H9 (cell line): Measurements from ENCODE around the gene CD3D. TPM values are rescaled to one million over a fixed set of nuclear protein-coding genes. Genes with fewer than 3 reads are reported as not detected.
A peak's percentile ranks its signal among the peaks of the same experiment; 100 is the strongest.

Experiments used
- DNase-seq: peaks from one replicate; pipeline ENCODE4 v3.0.0-alpha.2; 2017
- H2AFZ ChIP-seq: one replicate; pipeline ENCODE4 v1.6.1; 2013; ENCODE audit warnings: mild to moderate bottlenecking, low read length, control low read depth, moderate library complexity
- H2AK5ac ChIP-seq: 2 replicates; pipeline ENCODE4 v1.6.1; 2013; ENCODE audit warnings: low read length, control low read depth, mixed read lengths; ENCODE audit not compliant: insufficient read length
- H2BK120ac ChIP-seq: one replicate; pipeline ENCODE4 v1.6.1; 2013; ENCODE audit warnings: low read depth, mild to moderate bottlenecking, low read length, control low read depth, inconsistent platforms; ENCODE audit not compliant: poor library complexity, severe bottlenecking
- H2BK12ac ChIP-seq: 2 replicates; pipeline ENCODE4 v1.6.1; 2013; ENCODE audit warnings: low read length, control low read depth, mixed read lengths, low read depth; ENCODE audit not compliant: insufficient read length
- H2BK15ac ChIP-seq: 2 replicates; pipeline ENCODE4 v1.6.1; 2013; ENCODE audit warnings: low read depth, low read length, control low read depth
- H2BK20ac ChIP-seq: one replicate; pipeline ENCODE4 v1.6.1; 2013; ENCODE audit warnings: low read depth, mild to moderate bottlenecking, low read length, control low read depth, inconsistent platforms; ENCODE audit not compliant: poor library complexity, severe bottlenecking
- H2BK5ac ChIP-seq: 2 replicates; pipeline ENCODE4 v1.6.1; 2013; ENCODE audit warnings: low read length, control low read depth, mixed read lengths; ENCODE audit not compliant: insufficient read length
- H3K14ac ChIP-seq: 2 replicates; pipeline ENCODE4 v1.6.1; 2013; ENCODE audit warnings: low read length, control low read depth; ENCODE audit not compliant: insufficient read depth
- H3K18ac ChIP-seq: 2 replicates; pipeline ENCODE4 v1.6.1; 2013; ENCODE audit warnings: low read depth, mild to moderate bottlenecking, mixed read lengths, low read length, control low read depth; ENCODE audit not compliant: insufficient read length
- H3K23ac ChIP-seq: 2 replicates; pipeline ENCODE4 v1.6.1; 2013; ENCODE audit warnings: low read length, control low read depth, mixed read lengths, low read depth; ENCODE audit not compliant: insufficient read length
- H3K23me2 ChIP-seq: 2 replicates; pipeline ENCODE4 v1.6.1; 2013; ENCODE audit warnings: low read depth, mild to moderate bottlenecking, mixed read lengths, low read length, control low read depth; ENCODE audit not compliant: insufficient read length, poor library complexity, severe bottlenecking
- H3K27ac ChIP-seq: 2 replicates; pipeline ENCODE4 v1.5.1; 2013; ENCODE audit warnings: low read length, control low read depth, mixed read lengths, low read depth; ENCODE audit not compliant: insufficient read length
- H3K27me3 ChIP-seq: 2 replicates; pipeline ENCODE4 v1.6.1; 2013; ENCODE audit warnings: low read length, control low read depth, inconsistent platforms; ENCODE audit not compliant: insufficient read depth
- H3K4ac ChIP-seq: 2 replicates; pipeline ENCODE4 v1.6.1; 2013; ENCODE audit warnings: low read depth, mild to moderate bottlenecking, control low read depth, inconsistent platforms, low read length, moderate library complexity
- H3K4me1 ChIP-seq: 2 replicates; pipeline ENCODE4 v1.6.1; 2013; ENCODE audit warnings: low read length, control low read depth, inconsistent platforms; ENCODE audit not compliant: insufficient read depth
- H3K4me2 ChIP-seq: 2 replicates; pipeline ENCODE4 v1.6.1; 2013; ENCODE audit warnings: low read length, control low read depth, mixed read lengths; ENCODE audit not compliant: insufficient read length, insufficient read depth
- H3K56ac ChIP-seq: 2 replicates; pipeline ENCODE4 v1.6.1; 2013; ENCODE audit warnings: low read depth, mild to moderate bottlenecking, mixed read lengths, low read length, control low read depth; ENCODE audit not compliant: insufficient read length
- H3K79me1 ChIP-seq: 2 replicates; pipeline ENCODE4 v1.6.1; 2013; ENCODE audit warnings: low read depth, mild to moderate bottlenecking, moderate library complexity, low read length, control low read depth, inconsistent platforms; ENCODE audit not compliant: insufficient read depth, poor library complexity, severe bottlenecking
- H3K79me2 ChIP-seq: 2 replicates; pipeline ENCODE4 v1.6.1; 2013; ENCODE audit warnings: low read length, control low read depth, inconsistent platforms; ENCODE audit not compliant: insufficient read depth
- H3K9ac ChIP-seq: 2 replicates; pipeline ENCODE4 v1.6.1; 2013; ENCODE audit warnings: low read length, control low read depth, mixed read lengths; ENCODE audit not compliant: insufficient read length; ENCODE audit errors: extremely low read depth
- H3K9me3 ChIP-seq: one replicate; pipeline ENCODE4 v1.6.1; 2013; ENCODE audit warnings: low read depth, low read length, inconsistent platforms; ENCODE audit not compliant: control insufficient read depth
- H3T11ph ChIP-seq: one replicate; pipeline ENCODE4 v1.6.1; 2013; ENCODE audit warnings: mild to moderate bottlenecking, low read length, control low read depth, inconsistent platforms
- H4K20me1 ChIP-seq: one replicate; pipeline ENCODE4 v1.6.1; 2013; ENCODE audit not compliant: control insufficient read depth, insufficient read length, insufficient read depth
- H4K5ac ChIP-seq: 2 replicates; pipeline ENCODE4 v1.6.1; 2013; ENCODE audit warnings: low read depth, mild to moderate bottlenecking, mixed read lengths, low read length, control low read depth; ENCODE audit not compliant: insufficient read length
- H4K8ac ChIP-seq: replicated peaks from 2 replicates; pipeline ENCODE4 v1.6.1; 2013; ENCODE audit warnings: low read length, control low read depth, mixed read lengths, low read depth; ENCODE audit not compliant: insufficient read length
- H4K91ac ChIP-seq: 2 replicates; pipeline ENCODE4 v1.6.1; 2013; ENCODE audit warnings: low read depth, mild to moderate bottlenecking, moderate library complexity, mixed read lengths, low read length, control low read depth; ENCODE audit not compliant: insufficient read length
- H3K27ac Mint-ChIP-seq, 3 experiments: 2 replicates in 2 of 3; 3 replicates in 1 of 3; pipeline ENCODE4 v1.8.0; 2020 to 2021; ENCODE audit warnings: mixed read lengths in 3 of 3, mild to moderate bottlenecking in 1 of 3, moderate library complexity in 1 of 3
- H3K27me3 Mint-ChIP-seq: 2 replicates; pipeline ENCODE4 v1.8.0; 2021; ENCODE audit warnings: low read depth, mild to moderate bottlenecking, moderate library complexity, mixed read lengths
- H3K36me3 Mint-ChIP-seq, 3 experiments: 2 replicates in 2 of 3; 3 replicates in 1 of 3; pipeline ENCODE4 v1.8.0; 2020 to 2021; ENCODE audit warnings: low read depth in 3 of 3, mixed read lengths in 3 of 3; ENCODE audit not compliant: insufficient read depth in 1 of 3
- H3K4me1 Mint-ChIP-seq, 2 experiments: 2 replicates each; pipeline ENCODE4 v1.8.0; 2020; ENCODE audit warnings: mixed read lengths in 2 of 2
- H3K4me3 Mint-ChIP-seq, 2 experiments: 2 replicates in 1 of 2; 3 replicates in 1 of 2; pipeline ENCODE4 v1.8.0; 2020 to 2021; ENCODE audit warnings: mild to moderate bottlenecking in 2 of 2, mixed read lengths in 2 of 2, moderate library complexity in 1 of 2
- H3K9me3 Mint-ChIP-seq, 2 experiments: 2 replicates in 1 of 2; 3 replicates in 1 of 2; pipeline ENCODE4 v1.8.0; 2020; ENCODE audit warnings: mild to moderate bottlenecking in 2 of 2, mixed read lengths in 2 of 2, moderate library complexity in 1 of 2
- WGBS: extraction: QIAGEN DNeasy Blood & Tissue Kit; methylation state at CpG from one replicate; pipeline ENCODE4 v1.1.7; 2013; ENCODE audit warnings: missing lambda C conversion rate, low lambda C conversion rate, mixed read lengths; ENCODE audit not compliant: insufficient read length; ENCODE audit errors: extremely low coverage; 5-methylcytosine and 5-hydroxymethylcytosine counted together
- total RNA-seq: library from RNA; stranded (reverse); gene quantifications from 2 replicates; pipeline ENCODE4 v1.2.1, GENCODE V29; 2021
- TF ChIP-seq, protein P1 (sequence below): fragments of 200-600 bp; sonication (generic); conservative IDR thresholded peaks from 3 replicates; pipeline ENCODE4 v1.8.0; 2021; ENCODE audit warnings: antibody characterized with exemption, mild to moderate bottlenecking

Gene CD3D
- total RNA-seq, 1 experiment from 2014 or later = not detected

- peaks cover 0 to 3% of the 10 kb centered on the region in 2 experiments; a peak in 2 of 5 replicates for H3K9me3 Mint-ChIP-seq
- Histone ChIP-seq H3K18ac (no peak overlapping the region), H3K27ac (no peak overlapping the region), H4K20me1 (no peaks in the 10 kb centered on the region), H2BK12ac (no peak overlapping the region), H3K79me2 (no peaks in the 10 kb centered on the region), H3K14ac (no peak overlapping the region), H2AK5ac (no peak overlapping the region), H2BK5ac (no peak overlapping the region), H3K56ac (no peak overlapping the region), H4K8ac (no peak overlapping the region), H2BK15ac (no peak overlapping the region), H2AFZ (no peak overlapping the region), H3K23me2 (peaks cover 9% of the 10 kb centered on the region), H3K4ac (no peak overlapping the region), H4K91ac (no peak overlapping the region), H3K9ac (no peak overlapping the region), H3K27me3 (no peaks in the 10 kb centered on the region), H3K79me1 (no peaks in the 10 kb centered on the region), H4K5ac (no peak overlapping the region), H3K4me1 (peaks cover 7% of the 10 kb centered on the region; the same call in 1 of the 2 replicates), H3K23ac (no peak overlapping the region), H3K9me3 (no peaks in the 10 kb centered on the region), H3K4me2 (no peak overlapping the region), H3T11ph (no peak overlapping the region), H2BK20ac (no peak overlapping the region), H2BK120ac (no peak overlapping the region)
- peaks cover 0 to 3% (median 2%) of the 10 kb centered on the region in 3 experiments; a peak in 2 of 7 replicates for H3K36me3 Mint-ChIP-seq
- H3K27me3 Mint-ChIP-seq = peaks cover 16% of the 10 kb centered on the region
- no peak for DNase-seq
- H3K4me3 Mint-ChIP-seq = no peak overlapping the region
- TF ChIP-seq, protein P1, sequence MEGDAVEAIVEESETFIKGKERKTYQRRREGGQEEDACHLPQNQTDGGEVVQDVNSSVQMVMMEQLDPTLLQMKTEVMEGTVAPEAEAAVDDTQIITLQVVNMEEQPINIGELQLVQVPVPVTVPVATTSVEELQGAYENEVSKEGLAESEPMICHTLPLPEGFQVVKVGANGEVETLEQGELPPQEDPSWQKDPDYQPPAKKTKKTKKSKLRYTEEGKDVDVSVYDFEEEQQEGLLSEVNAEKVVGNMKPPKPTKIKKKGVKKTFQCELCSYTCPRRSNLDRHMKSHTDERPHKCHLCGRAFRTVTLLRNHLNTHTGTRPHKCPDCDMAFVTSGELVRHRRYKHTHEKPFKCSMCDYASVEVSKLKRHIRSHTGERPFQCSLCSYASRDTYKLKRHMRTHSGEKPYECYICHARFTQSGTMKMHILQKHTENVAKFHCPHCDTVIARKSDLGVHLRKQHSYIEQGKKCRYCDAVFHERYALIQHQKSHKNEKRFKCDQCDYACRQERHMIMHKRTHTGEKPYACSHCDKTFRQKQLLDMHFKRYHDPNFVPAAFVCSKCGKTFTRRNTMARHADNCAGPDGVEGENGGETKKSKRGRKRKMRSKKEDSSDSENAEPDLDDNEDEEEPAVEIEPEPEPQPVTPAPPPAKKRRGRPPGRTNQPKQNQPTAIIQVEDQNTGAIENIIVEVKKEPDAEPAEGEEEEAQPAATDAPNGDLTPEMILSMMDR = no peak
- H3K27ac Mint-ChIP-seq = peak overlapping the region in 1 of 3 experiments; percentile 2; a peak in 1 of 7 replicates
- H3K4me1 Mint-ChIP-seq = peaks cover 28 to 35% of the 10 kb centered on the region in 2 experiments
- WGBS = no CpG with 5 or more reads among the region's 1 CpG
Measured at GRCh38 chr11:118319337-118319707, 23.2 kb downstream of the CD3D start.
